GM23338 (cell line): ENCODE measurements around the gene GUCY2C. TPM values are rescaled to one million over a fixed set of nuclear protein-coding genes. Genes with fewer than 3 reads are reported as not detected.

ENCODE experiments used
- ATAC-seq: fragments of 200-7000 bp; cut with Tn5 transposase; 3 replicates; pipeline ENCODE4 v1.9.1; 2020
- DNase-seq: peaks from one replicate; pipeline ENCODE4 v3.0.0-alpha.2; 2015; ENCODE audit warnings: low spot score
- H2AFZ ChIP-seq: fragments of 200-600 bp; sonication (generic); 2 replicates; pipeline ENCODE4 v1.8.0; 2016; ENCODE audit warnings: antibody characterized with exemption, mild to moderate bottlenecking, moderate library complexity
- H3F3A ChIP-seq: fragments of 200-600 bp; sonication (generic); replicated peaks from 2 replicates; pipeline ENCODE4 v1.8.0; 2017; ENCODE audit warnings: antibody characterized with exemption, mixed run types, low read depth
- H3K27ac ChIP-seq: fragments of 200-600 bp; sonication (generic); 2 replicates; pipeline ENCODE4 v1.6.1; 2016; ENCODE audit warnings: low read depth
- H3K27me3 ChIP-seq: fragments of 200-600 bp; sonication (generic); 2 replicates; pipeline ENCODE4 v1.8.0; 2016; ENCODE audit warnings: mild to moderate bottlenecking, mixed run types, moderate library complexity; ENCODE audit not compliant: insufficient read depth
- H3K36me3 ChIP-seq: fragments of 200-600 bp; sonication (generic); 2 replicates; pipeline ENCODE4 v1.8.0; 2016; ENCODE audit warnings: mild to moderate bottlenecking; ENCODE audit not compliant: insufficient read depth
- H3K4me1 ChIP-seq: fragments of 200-600 bp; sonication (generic); 2 replicates; pipeline ENCODE4 v1.8.0; 2016; ENCODE audit warnings: mild to moderate bottlenecking, moderate library complexity; ENCODE audit not compliant: insufficient read depth
- H3K4me2 ChIP-seq: fragments of 200-600 bp; sonication (generic); 2 replicates; pipeline ENCODE4 v1.7.1; 2017; ENCODE audit warnings: mixed run types
- H3K4me3 ChIP-seq: fragments of 200-600 bp; sonication (generic); 2 replicates; pipeline ENCODE4 v1.6.1; 2016; ENCODE audit warnings: mixed run types
- H3K79me2 ChIP-seq: fragments of 200-600 bp; sonication (generic); replicated peaks from 2 replicates; pipeline ENCODE4 v1.8.0; 2017; ENCODE audit warnings: mild to moderate bottlenecking; ENCODE audit not compliant: insufficient read depth
- H3K9me2 ChIP-seq: fragments of 200-600 bp; sonication (generic); 2 replicates; pipeline ENCODE4 v1.8.0; 2017; ENCODE audit not compliant: insufficient read depth
- H4K20me1 ChIP-seq: fragments of 200-600 bp; sonication (generic); replicated peaks from 2 replicates; pipeline ENCODE4 v1.8.0; 2017; ENCODE audit warnings: mild to moderate bottlenecking; ENCODE audit not compliant: insufficient read depth
- H3K27ac Mint-ChIP-seq: 2 replicates; pipeline ENCODE4 v1.8.0; 2020; ENCODE audit warnings: inconsistent platforms, mild to moderate bottlenecking, moderate library complexity, mixed read lengths
- H3K27me3 Mint-ChIP-seq: 3 replicates; pipeline ENCODE4 v1.8.0; 2022; ENCODE audit warnings: low read depth, mild to moderate bottlenecking, moderate library complexity, mixed read lengths, inconsistent platforms; ENCODE audit not compliant: insufficient read depth, poor library complexity
- H3K36me3 Mint-ChIP-seq: 3 replicates; pipeline ENCODE4 v1.8.0; 2021; ENCODE audit warnings: low read depth, mild to moderate bottlenecking, inconsistent platforms, moderate library complexity, mixed read lengths
- H3K4me1 Mint-ChIP-seq: 3 replicates; pipeline ENCODE4 v1.8.0; 2020; ENCODE audit warnings: mild to moderate bottlenecking, inconsistent platforms, mixed read lengths
- H3K4me3 Mint-ChIP-seq: 3 replicates; pipeline ENCODE4 v1.8.0; 2021; ENCODE audit warnings: moderate library complexity, mild to moderate bottlenecking, inconsistent platforms, mixed read lengths
- H3K9me3 Mint-ChIP-seq: 3 replicates; pipeline ENCODE4 v1.8.0; 2020; ENCODE audit warnings: moderate library complexity, mild to moderate bottlenecking, inconsistent platforms, mixed read lengths
- CTCF ChIP-seq, 2 experiments: fragments of 200-600 bp in 1 of 2; sonication (generic) in 1 of 2; conservative IDR thresholded peaks; 2 replicates each; pipeline versions ENCODE4 v1.5.1 to v1.6.1; 2016 to 2017; ENCODE audit warnings: antibody characterized with exemption in 2 of 2, low read depth in 2 of 2, mild to moderate bottlenecking in 2 of 2, moderate library complexity in 1 of 2
- EZH2 ChIP-seq: fragments of 200-600 bp; sonication (generic); IDR thresholded peaks from one replicate; pipeline ENCODE4 v1.8.0; 2017; ENCODE audit warnings: antibody characterized with exemption, mild to moderate bottlenecking, low read depth; ENCODE audit not compliant: unreplicated experiment
- JUNB ChIP-seq: IDR thresholded peaks from one replicate; pipeline ENCODE4 v1.6.1; 2016; ENCODE audit warnings: antibody characterized with exemption; ENCODE audit not compliant: unreplicated experiment
- NANOG ChIP-seq: IDR thresholded peaks from 2 replicates; pipeline ENCODE4 v1.6.1; 2016; ENCODE audit warnings: antibody characterized with exemption, borderline replicate concordance
- POLR2AphosphoS5 ChIP-seq: IDR thresholded peaks from 2 replicates; pipeline ENCODE4 v1.6.1; 2016; ENCODE audit warnings: antibody characterized with exemption, low read depth
- ZNF114 ChIP-seq: fragments of 250-450 bp; sonication (Bioruptor Pico); IDR thresholded peaks from 2 replicates; pipeline ENCODE4 v1.5.0; 2020; ENCODE audit warnings: mild to moderate bottlenecking, moderate library complexity
- ZNF331 ChIP-seq: fragments of 250-450 bp; sonication (Bioruptor Pico); IDR thresholded peaks from 2 replicates; pipeline ENCODE4 v1.5.0; 2020; ENCODE audit warnings: low read depth, mild to moderate bottlenecking, moderate library complexity
- polyA plus RNA-seq: library from polyadenylated mRNA; unstranded; fragments of >200 nt; fragmentation: Nextera tagmentation; extraction: Ambion mirVana; gene quantifications from 2 replicates; pipeline ENCODE4 v1.2.1, GENCODE V29; 2016
- total RNA-seq: library from RNA; depleted of rRNA; stranded (reverse); fragments of >200 nt; shearing (Covaris generic); gene quantifications from 2 replicates; pipeline ENCODE4 v1.2.3, GENCODE V29; 2014
- TF ChIP-seq, protein P1 (sequence below): fragments of 250-450 bp; sonication (Bioruptor Pico); IDR thresholded peaks from 2 replicates; pipeline ENCODE4 v1.5.0; 2020; ENCODE audit warnings: mild to moderate bottlenecking, moderate library complexity

GUCY2C gene
- total and polyA plus RNA-seq, 2 experiments from 2014 or later, result 2.1 to 3.1 TPM

- Mint-ChIP-seq H3K27ac (no peak overlapping the region), H3K4me3 (no peak overlapping the region), H3K36me3 (no peaks in the 10 kb centered on the region), H3K9me3 (no peaks in the 10 kb centered on the region), H3K4me1 (no peaks in the 10 kb centered on the region; the same call in 2 of the 3 replicates), H3K27me3 (peaks cover 4% of the 10 kb centered on the region)
- DNase-seq, result no peak
- Histone ChIP-seq H3F3A (no peaks in the 10 kb centered on the region), H3K36me3 (no peaks in the 10 kb centered on the region), H3K27me3 (peaks cover 37% of the 10 kb centered on the region), H3K4me1 (no peaks in the 10 kb centered on the region), H4K20me1 (no peaks in the 10 kb centered on the region), H3K9me2 (no peaks in the 10 kb centered on the region), H3K4me2 (no peak overlapping the region), H3K79me2 (no peaks in the 10 kb centered on the region), H3K4me3 (no peak overlapping the region), H2AFZ (no peak overlapping the region), H3K27ac (no peak overlapping the region)
- no peak for ATAC-seq
- TF ChIP-seq ZNF331 (CRISPR knock-in tag), result no peak
- TF ChIP-seq, protein P1, sequence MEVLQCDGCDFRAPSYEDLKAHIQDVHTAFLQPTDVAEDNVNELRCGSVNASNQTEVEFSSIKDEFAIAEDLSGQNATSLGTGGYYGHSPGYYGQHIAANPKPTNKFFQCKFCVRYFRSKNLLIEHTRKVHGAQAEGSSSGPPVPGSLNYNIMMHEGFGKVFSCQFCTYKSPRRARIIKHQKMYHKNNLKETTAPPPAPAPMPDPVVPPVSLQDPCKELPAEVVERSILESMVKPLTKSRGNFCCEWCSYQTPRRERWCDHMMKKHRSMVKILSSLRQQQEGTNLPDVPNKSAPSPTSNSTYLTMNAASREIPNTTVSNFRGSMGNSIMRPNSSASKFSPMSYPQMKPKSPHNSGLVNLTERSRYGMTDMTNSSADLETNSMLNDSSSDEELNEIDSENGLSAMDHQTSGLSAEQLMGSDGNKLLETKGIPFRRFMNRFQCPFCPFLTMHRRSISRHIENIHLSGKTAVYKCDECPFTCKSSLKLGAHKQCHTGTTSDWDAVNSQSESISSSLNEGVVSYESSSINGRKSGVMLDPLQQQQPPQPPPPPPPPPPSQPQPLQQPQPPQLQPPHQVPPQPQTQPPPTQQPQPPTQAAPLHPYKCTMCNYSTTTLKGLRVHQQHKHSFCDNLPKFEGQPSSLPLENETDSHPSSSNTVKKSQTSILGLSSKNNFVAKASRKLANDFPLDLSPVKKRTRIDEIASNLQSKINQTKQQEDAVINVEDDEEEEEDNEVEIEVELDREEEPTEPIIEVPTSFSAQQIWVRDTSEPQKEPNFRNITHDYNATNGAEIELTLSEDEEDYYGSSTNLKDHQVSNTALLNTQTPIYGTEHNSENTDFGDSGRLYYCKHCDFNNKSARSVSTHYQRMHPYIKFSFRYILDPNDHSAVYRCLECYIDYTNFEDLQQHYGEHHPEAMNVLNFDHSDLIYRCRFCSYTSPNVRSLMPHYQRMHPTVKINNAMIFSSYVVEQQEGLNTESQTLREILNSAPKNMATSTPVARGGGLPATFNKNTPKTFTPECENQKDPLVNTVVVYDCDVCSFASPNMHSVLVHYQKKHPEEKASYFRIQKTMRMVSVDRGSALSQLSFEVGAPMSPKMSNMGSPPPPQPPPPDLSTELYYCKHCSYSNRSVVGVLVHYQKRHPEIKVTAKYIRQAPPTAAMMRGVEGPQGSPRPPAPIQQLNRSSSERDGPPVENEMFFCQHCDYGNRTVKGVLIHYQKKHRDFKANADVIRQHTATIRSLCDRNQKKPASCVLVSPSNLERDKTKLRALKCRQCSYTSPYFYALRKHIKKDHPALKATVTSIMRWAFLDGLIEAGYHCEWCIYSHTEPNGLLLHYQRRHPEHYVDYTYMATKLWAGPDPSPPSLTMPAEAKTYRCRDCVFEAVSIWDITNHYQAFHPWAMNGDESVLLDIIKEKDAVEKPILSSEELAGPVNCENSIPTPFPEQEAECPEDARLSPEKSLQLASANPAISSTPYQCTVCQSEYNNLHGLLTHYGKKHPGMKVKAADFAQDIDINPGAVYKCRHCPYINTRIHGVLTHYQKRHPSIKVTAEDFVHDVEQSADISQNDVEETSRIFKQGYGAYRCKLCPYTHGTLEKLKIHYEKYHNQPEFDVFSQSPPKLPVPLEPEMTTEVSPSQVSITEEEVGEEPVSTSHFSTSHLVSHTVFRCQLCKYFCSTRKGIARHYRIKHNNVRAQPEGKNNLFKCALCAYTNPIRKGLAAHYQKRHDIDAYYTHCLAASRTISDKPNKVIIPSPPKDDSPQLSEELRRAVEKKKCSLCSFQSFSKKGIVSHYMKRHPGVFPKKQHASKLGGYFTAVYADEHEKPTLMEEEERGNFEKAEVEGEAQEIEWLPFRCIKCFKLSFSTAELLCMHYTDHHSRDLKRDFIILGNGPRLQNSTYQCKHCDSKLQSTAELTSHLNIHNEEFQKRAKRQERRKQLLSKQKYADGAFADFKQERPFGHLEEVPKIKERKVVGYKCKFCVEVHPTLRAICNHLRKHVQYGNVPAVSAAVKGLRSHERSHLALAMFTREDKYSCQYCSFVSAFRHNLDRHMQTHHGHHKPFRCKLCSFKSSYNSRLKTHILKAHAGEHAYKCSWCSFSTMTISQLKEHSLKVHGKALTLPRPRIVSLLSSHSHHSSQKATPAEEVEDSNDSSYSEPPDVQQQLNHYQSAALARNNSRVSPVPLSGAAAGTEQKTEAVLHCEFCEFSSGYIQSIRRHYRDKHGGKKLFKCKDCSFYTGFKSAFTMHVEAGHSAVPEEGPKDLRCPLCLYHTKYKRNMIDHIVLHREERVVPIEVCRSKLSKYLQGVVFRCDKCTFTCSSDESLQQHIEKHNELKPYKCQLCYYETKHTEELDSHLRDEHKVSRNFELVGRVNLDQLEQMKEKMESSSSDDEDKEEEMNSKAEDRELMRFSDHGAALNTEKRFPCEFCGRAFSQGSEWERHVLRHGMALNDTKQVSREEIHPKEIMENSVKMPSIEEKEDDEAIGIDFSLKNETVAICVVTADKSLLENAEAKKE, result no peak
- no peak for TF ChIP-seq POLR2AphosphoS5
- TF ChIP-seq EZH2, result no peak
- TF ChIP-seq CTCF (conservative IDR thresholded peaks at IDR 0.05; ENCODE audit: low read depth in 2 of 2), result peak in 1 of 2 experiments; percentile 41; a peak in 2 of 4 replicates
- no peak for TF ChIP-seq NANOG
- TF ChIP-seq JUNB, result no peak
- no peak for TF ChIP-seq ZNF114
Measured at GRCh38 chr12:14678547-14679150, 17.8 kb downstream of the GUCY2C start.
